Measurements from ENCODE around the gene TNFAIP8L2. TPM values are rescaled to one million over a fixed set of nuclear protein-coding genes. Genes with fewer than 3 reads are reported as not detected.

The TNFAIP8L2 gene
- total and polyA plus RNA-seq, 2 of the 8 experiments (the other 6 are each of a cell fraction or from before 2014, with no cell fraction given) = not detected

GRCh38 chr1:151187205-151187604 lies 30.8 kb downstream of the TNFAIP8L2 start:
- Histone ChIP-seq H3K56ac (replicated peaks; ENCODE audit: insufficient read length, low read depth, low read length) (no peak overlapping the region), H2BK120ac (replicated peaks; ENCODE audit: low read depth, low read length) (no peak overlapping the region), H3K23me2 (ENCODE audit: low read depth, low read length) (no peaks in the 10 kb centered on the region; the same call in 1 of the 2 replicates), H4K20me1 (replicated peaks in 1 of 2; ENCODE audit: control insufficient read depth in 1 of 2, insufficient read depth in 2 of 2, low read length in 2 of 2) (peaks cover 0 to 5% of the 10 kb centered on the region in 2 experiments), H3K18ac (ENCODE audit: extremely low read depth, low read length) (no peak overlapping the region), H2BK20ac (ENCODE audit: low read length) (no peak overlapping the region), H2AFZ (ENCODE audit: low read length) (no peak overlapping the region), H4K91ac (replicated peaks; ENCODE audit: insufficient read length, low read length) (no peak overlapping the region), H3K23ac (ENCODE audit: insufficient read length) (no peak overlapping the region), H3K79me1 (ENCODE audit: low read depth, low read length) (peaks cover 3% of the 10 kb centered on the region; the same call in 1 of the 2 replicates), H3K4ac (replicated peaks; ENCODE audit: insufficient read length, low read depth, low read length) (no peak overlapping the region), H2BK5ac (ENCODE audit: low read depth, low read length) (no peak overlapping the region), H3K36me3 (ENCODE audit: control insufficient read depth in 2 of 4, insufficient read depth in 4 of 4, low read length in 3 of 4) (peaks cover 10 to 37% (median 31%) of the 10 kb centered on the region in 4 experiments; a peak in 7 of 8 replicates), H2BK12ac (ENCODE audit: low read depth, low read length) (no peak overlapping the region), H4K8ac (ENCODE audit: extremely low read depth, insufficient read depth, low read length) (no peak overlapping the region), H2AK5ac (ENCODE audit: low read depth, low read length) (no peak overlapping the region), H4K5ac (ENCODE audit: insufficient read length, low read depth, low read length) (no peak overlapping the region), H2BK15ac (ENCODE audit: low read length) (no peak overlapping the region), H3K9ac (replicated peaks in 1 of 4; ENCODE audit: extremely low read depth in 1 of 4, low read depth in 3 of 4, low read length in 3 of 4) (no peak overlapping the region), H3K27me3 (replicated peaks in 1 of 4; ENCODE audit: control insufficient read depth in 3 of 4, extremely low read depth in 1 of 4, insufficient read depth in 3 of 4, low read length in 3 of 4) (no peaks in the 10 kb centered on the region), H3K9me3 (ENCODE audit: insufficient read depth in 2 of 2, low read depth in 1 of 2, low read length in 1 of 2) (no peaks in the 10 kb centered on the region), H3K27ac (ENCODE audit: low read depth, low read length) (no peak overlapping the region), H3K4me2 (ENCODE audit: insufficient read depth in 1 of 2, low read depth in 2 of 2, low read length in 2 of 2) (no peak overlapping the region), H3K4me1 (replicated peaks in 1 of 4; ENCODE audit: control insufficient read depth in 3 of 4, insufficient read depth in 4 of 4, low read length in 3 of 4) (no peaks in the 10 kb centered on the region), H3K4me3 (ENCODE audit: extremely low read depth in 1 of 4, insufficient read depth in 2 of 4, low read depth in 3 of 4, low read length in 4 of 4) (no peak overlapping the region), H3K79me2 (ENCODE audit: control insufficient read depth in 1 of 2, insufficient read depth in 2 of 2, low read length in 2 of 2) (peaks cover 7 to 33% of the 10 kb centered on the region in 2 experiments), H3K14ac (ENCODE audit: insufficient read length) (no peak overlapping the region)
- DNase-seq (ENCODE audit: low read depth in 1 of 2, low spot score in 2 of 2) = no peak
- FAIRE-seq = no peak
- POLR2A ChIA-PET (ENCODE audit: partially characterized antibody) = interaction anchor here (0.7 to 2.4 kb wide), 5 partner anchors 16 to 50 kb away, joined by 3 to 9 read pairs (median 4); partner anchors contain the start of genes LYSMD1 and SCNM1
- CTCF ChIA-PET (ENCODE audit: partially characterized antibody) = no interaction called here
- no peak for TF ChIP-seq CTBP2 (IDR thresholded peaks at IDR 0.05; ENCODE audit: borderline replicate concordance, insufficient read depth, insufficient read length, low read length)
- no peak for TF ChIP-seq SIX5 (IDR thresholded peaks at IDR 0.05; ENCODE audit: low read depth, low read length)
- TF ChIP-seq ATF3 (IDR thresholded peaks at IDR 0.05; ENCODE audit: insufficient read depth, low read depth, low read length) = no peak
- TF ChIP-seq GABPA (IDR thresholded peaks at IDR 0.05; ENCODE audit: borderline replicate concordance, insufficient read depth, low read length) = no peak
- TF ChIP-seq KDM5A (IDR thresholded peaks at IDR 0.05; ENCODE audit: low read length) = no peak
- no peak for TF ChIP-seq RFX5 (IDR thresholded peaks at IDR 0.05; ENCODE audit: borderline replicate concordance, low read depth, low read length)
- no peak for TF ChIP-seq SUZ12 (IDR thresholded peaks at IDR 0.05; ENCODE audit: low read length)
- no peak for TF ChIP-seq ASH2L (IDR thresholded peaks at IDR 0.05; ENCODE audit: low read length)
- no peak for TF ChIP-seq MAFK (IDR thresholded peaks at IDR 0.05; ENCODE audit: low read depth, low read length)
- TF ChIP-seq RBBP5 (IDR thresholded peaks at IDR 0.05; ENCODE audit: borderline replicate concordance, low read depth, low read length) = no peak
- TF ChIP-seq ATF2 (IDR thresholded peaks at IDR 0.05; ENCODE audit: low read length) = no peak
- TF ChIP-seq HDAC6 (IDR thresholded peaks at IDR 0.05; ENCODE audit: low read depth, low read length) = no peak
- 95% methylated on average over 1 of the region's 1 CpG; no CpG with 5 or more reads in 1 of the 2 experiments for WGBS, 2 experiments (ENCODE audit: extremely low coverage in 1 of 2, insufficient coverage in 1 of 2, insufficient read length in 1 of 2, insufficient replicate concordance in 2 of 2, low coverage in 1 of 2, low lambda C conversion rate in 2 of 2, missing lambda C conversion rate in 1 of 2)

Measured in H1 (cell line).